Astrocyte of the spinal cord (primary cell): ENCODE data around the gene MAP2K3.
"Not testable (repeated sequence)": the region's sequence is repeated elsewhere in the genome, so short reads cannot be mapped to it uniquely, and the experiment has no call there.

Source experiments
- DNase-seq: peaks from one replicate; pipeline ENCODE4 v3.0.0; 2011; ENCODE audit warnings: low read depth, low spot score
- H3K4me3 ChIP-seq: 2 replicates; pipeline ENCODE4 v1.5.1; 2011; ENCODE audit warnings: low read depth, mild to moderate bottlenecking, low read length, moderate library complexity
- in situ Hi-C: cut with HindIII; loops from 2 replicates; pipeline ENCODE4 v1.10.0; 2017; ENCODE audit warnings: low sequenced_read_pairs
- TF ChIP-seq, protein P1 (sequence below): IDR thresholded peaks from 2 replicates; pipeline ENCODE4 v1.5.1; 2012; ENCODE audit warnings: low read depth, mild to moderate bottlenecking, low read length, inconsistent platforms

The MAP2K3 gene

DNA sequence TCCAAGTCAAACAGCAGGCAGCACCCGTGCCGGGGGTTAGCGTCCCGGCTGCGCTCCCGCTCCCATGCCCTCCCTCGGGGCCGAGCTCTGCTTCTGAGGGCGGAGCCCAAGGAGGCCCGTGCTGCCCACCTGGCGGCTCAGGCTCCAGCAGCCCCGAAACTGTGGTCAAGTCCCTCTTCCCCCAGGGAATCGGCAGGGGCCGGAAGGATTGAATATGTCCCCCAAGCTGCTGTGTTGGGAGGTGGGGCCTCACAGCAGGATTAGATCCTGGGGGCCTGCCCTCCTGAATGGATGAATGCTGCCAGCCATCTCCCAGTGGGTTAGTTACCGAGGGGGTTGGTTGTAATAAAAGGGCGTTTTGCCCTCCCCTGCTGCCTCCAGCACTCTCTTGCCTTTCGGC lies 33.9 kb downstream of the MAP2K3 start:
- TF ChIP-seq, protein P1, sequence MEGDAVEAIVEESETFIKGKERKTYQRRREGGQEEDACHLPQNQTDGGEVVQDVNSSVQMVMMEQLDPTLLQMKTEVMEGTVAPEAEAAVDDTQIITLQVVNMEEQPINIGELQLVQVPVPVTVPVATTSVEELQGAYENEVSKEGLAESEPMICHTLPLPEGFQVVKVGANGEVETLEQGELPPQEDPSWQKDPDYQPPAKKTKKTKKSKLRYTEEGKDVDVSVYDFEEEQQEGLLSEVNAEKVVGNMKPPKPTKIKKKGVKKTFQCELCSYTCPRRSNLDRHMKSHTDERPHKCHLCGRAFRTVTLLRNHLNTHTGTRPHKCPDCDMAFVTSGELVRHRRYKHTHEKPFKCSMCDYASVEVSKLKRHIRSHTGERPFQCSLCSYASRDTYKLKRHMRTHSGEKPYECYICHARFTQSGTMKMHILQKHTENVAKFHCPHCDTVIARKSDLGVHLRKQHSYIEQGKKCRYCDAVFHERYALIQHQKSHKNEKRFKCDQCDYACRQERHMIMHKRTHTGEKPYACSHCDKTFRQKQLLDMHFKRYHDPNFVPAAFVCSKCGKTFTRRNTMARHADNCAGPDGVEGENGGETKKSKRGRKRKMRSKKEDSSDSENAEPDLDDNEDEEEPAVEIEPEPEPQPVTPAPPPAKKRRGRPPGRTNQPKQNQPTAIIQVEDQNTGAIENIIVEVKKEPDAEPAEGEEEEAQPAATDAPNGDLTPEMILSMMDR, result no peak
- no peak overlapping the region for H3K4me3 ChIP-seq
- in situ Hi-C loops, result no loop called here
- DNase-seq, result no peak

DNA sequence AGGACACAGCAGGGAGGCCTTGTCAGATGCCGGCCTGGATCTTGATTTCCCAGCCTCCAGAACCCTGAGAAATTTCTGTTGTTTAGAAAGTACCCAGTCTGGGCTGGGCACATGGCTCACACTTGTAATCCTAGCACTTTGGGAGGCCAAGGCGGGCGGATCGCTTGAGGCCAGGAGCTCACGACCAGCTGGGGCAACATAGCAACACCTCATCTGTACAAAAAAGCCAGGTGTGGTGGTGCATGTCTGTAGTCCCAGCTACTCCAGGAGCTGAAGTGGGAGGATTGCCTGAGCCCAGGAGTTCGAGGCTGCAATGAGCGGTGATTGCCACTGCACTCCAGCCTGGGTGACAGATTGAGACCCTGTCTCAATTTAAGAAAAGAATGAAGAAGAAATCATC lies 34.3 kb downstream of the MAP2K3 start:
- DNase-seq, in situ Hi-C loops, H3K4me3 ChIP-seq: not testable (repeated sequence)

DNA sequence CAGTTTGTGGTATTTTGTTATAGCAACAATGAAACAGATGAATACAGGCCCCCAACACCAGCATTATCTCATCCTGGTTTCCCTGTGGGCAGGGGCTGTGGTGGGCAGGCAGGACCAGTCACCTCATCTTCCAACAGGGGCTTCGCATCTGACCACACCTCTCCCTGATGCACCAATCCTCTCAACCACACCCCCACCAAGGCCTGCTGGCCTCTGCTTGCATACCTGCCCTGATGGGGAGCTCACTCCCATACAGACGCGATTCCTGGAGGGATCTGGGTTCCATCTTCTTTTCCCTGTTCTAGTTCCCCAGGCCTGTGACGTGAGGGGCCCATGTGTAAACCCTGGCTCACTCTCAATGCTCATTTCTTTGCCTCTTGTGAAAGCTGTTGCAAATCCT lies 34.7 kb downstream of the MAP2K3 start:
- in situ Hi-C loops, DNase-seq, H3K4me3 ChIP-seq: not testable (repeated sequence)

DNA sequence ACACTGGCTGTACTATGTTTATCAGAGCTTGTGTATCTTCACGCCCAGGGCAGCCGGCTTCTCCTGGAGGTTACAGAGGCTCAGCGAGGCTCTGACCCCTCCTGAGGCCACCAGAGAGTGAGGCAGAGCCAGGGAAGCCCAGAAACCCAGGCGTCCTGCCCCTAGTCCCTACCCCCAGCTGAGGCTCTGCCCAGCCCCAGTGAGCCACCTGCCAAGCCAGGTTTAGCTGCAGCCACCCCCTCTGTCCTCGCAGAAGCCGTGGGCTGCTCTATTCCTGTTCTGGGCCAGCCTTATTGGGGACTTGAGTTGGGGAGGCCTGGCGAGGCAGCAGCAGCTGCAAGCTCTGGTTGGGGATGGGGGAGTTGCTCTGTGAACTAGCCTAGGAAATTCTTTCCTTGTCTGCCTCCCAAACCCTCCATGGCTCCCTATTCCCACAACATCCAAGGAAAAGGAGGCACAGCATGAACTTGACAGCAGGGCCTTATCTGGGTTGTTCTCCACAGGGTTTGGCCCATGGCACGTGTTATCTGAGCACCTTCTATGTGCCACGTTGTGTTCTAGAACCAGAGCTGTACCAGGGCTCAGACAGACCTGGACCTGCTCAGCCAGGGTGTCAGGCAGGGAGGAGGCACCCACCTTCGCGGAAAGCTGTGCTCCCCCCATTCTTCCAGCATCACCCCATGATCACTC lies 35.3 kb downstream of the MAP2K3 start:
- in situ Hi-C loops, result not testable (repeated sequence)

DNA sequence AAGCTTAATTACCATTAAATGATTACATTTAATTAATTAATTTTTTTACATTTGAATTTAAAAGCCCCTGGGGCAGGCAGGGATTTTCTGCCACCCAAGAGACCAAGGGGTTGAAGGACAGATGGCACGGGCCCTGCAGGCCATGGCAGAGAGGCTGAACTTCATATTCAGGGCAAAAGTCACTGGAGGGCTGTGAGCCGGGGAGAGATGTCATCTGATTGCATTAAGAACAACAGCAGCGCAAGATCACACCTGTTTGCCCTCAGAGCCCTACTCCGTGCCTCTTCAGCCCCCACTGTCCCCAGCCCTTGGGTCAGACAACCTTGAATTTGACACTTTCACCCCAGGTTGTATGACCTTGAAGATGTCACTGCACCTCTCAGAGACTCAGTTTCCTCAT lies 35.9 kb downstream of the MAP2K3 start:
- in situ Hi-C loops, DNase-seq: not testable (repeated sequence)

More for the DNA sequence above, 35.3 kb downstream of the MAP2K3 start:
- not testable (repeated sequence) for DNase-seq, H3K4me3 ChIP-seq

DNA sequence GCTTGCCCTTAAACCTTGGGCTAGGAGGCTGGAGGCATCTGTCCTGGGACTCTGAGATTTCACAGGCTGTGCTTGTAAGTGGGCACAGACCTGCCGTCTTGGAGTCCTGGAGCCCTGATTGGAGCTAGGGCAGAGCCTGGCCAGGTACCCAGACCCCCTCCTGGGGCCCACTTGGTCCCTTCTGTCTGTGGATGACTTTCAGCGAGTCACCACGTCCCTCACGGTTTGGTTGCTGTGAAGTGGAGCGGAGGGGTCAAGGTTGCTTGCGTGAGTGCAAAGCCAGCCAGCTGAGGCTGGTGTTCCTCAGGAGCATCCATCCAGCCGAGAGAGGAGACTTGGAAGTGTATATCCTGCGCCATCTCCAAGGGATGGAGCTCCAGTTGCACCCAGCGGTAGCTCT lies 36.5 kb downstream of the MAP2K3 start:
- DNase-seq, in situ Hi-C loops, H3K4me3 ChIP-seq: not testable (repeated sequence)

More for the DNA sequence above, 35.9 kb downstream of the MAP2K3 start:
- H3K4me3 ChIP-seq, result not testable (repeated sequence)

DNA sequence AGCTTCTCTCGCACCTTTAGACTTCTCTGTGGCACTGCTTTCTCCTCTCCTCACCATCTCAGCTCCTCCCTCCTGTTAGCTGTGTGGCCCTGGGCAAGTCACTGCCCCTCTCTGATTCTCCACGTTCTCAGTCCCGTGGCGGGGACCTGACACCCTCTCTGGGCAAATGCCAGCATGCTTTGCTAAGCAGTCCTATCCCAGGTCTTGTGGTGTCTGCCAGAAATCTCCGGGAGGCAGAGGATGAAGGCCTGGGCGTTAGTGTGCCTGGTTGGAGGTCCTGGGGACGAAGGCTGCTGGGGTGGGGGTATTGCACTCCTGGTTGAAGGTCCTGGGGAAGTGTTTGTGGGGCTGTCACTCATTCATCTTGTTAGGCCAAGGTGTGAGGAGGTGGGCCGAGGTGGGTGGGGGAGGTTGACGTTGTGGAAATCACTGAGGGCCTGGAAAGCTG lies 37.3 kb downstream of the MAP2K3 start:
- H3K4me3 ChIP-seq, DNase-seq, in situ Hi-C loops: not testable (repeated sequence)

DNA sequence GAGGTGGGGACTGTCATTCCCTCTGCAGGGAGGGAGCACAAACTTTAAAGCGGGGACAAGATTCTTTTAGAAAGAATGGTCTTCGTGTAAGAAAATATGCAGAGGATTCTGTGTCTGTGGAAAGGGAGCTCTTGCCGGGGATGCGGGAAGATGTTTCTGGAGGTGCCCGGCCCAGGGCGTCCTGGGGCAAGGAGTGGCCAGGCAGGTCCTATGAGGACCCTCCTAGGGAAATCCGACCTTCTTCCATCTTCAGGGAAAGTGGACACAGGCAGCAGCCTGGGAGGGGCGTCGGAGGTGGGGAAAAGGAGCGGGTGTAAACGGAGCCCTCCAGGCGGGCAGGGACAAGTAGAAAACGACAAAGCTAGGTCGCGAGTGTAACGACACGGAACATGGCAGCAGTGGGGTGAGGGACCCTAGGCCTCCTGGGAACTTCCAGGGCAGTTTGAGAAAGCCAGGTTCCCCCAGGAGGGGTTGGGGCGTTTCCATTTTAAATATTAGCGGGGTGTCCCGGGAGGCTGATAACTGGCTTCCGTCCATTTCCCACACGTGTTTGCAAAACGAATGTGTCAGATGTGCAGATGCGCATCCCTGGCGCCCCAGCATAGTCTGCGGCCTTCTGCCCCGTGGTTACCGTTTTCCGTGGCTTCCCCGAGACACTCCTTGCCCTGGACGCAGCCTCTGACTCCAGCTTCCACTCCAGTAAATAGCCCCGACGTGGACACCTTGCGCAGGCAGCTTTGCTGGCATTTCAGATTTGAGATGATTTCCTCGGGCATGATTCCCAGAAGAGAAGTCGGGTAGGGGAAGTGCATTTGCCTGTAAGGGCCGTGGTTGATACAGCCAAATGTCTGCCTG lies 39.0 kb downstream of the MAP2K3 start:
- peak overlapping the region; percentile 49 for H3K4me3 ChIP-seq
- in situ Hi-C loops, DNase-seq: not testable (repeated sequence)

DNA sequence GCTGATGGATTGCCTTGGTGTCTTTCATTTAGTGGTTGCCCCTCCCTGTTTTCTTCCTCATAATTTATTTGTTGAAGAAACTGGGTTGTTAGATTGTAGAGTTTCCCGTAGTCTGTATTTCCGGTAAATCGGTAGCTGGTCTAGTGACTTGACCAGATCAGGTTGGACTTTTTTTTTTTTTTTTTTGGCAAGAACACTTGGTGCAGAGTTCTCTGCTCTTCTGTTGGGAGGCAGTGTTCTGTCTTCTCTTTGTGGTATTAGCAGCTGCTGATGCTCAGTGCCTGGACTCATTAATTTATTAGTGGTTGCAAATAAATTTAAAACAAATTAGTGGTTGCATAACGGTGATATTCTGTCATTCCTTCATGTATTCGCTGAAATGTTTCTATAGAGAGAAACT lies 40.2 kb downstream of the MAP2K3 start:
- DNase-seq, H3K4me3 ChIP-seq, in situ Hi-C loops: not testable (repeated sequence)

DNA sequence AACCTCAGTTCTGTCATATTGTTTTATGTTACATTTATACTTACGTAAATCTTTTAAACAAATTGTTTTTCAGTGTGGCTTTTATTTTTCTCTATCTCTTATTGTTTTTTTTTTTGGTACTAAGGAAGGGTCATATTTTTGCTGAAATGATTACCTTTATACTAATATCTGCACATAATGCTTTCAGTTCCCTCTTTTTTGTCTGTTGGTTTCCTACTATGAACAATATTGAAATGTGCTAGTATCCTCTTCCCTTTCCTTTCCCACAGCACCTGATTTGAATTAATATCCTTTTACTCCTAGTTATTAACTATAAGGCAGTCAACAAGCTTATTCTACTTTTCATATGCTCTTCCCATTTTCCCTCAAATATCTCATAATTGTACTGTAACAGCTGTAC lies 43.4 kb downstream of the MAP2K3 start:
- in situ Hi-C loops, DNase-seq, H3K4me3 ChIP-seq: not testable (repeated sequence)

DNA sequence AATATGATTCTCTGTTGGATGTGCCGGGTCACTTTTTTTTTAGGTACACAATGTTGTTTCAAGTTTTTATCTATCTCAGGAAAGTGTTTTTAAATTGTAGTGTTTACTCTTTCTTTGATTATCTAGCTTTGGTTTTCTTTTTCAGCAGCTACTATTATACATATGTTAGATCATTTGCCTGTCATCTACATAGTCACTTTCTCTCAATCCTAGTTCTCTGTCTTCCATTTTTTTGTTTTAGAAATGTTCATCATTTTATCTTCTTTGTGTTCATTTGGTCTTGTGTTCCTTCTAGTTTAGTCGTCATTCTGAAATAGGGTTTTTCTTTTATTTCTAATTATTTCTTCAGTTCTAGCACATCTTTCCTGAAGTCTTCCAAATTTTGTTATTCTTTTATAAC lies 44.3 kb downstream of the MAP2K3 start:
- DNase-seq, H3K4me3 ChIP-seq, in situ Hi-C loops: not testable (repeated sequence)
